GM23338 (cell line): ENCODE data around the gene PCSK5. TPM values are rescaled to one million over a fixed set of nuclear protein-coding genes. Genes with fewer than 3 reads are reported as not detected.
A peak's percentile ranks its signal among the peaks of the same experiment; 100 is the strongest.

Experiments
- ATAC-seq: fragments of 200-7000 bp; cut with Tn5 transposase; 3 replicates; pipeline ENCODE4 v1.9.1; 2020
- DNase-seq: peaks from one replicate; pipeline ENCODE4 v3.0.0-alpha.2; 2015; ENCODE audit warnings: low spot score
- H2AFZ ChIP-seq: fragments of 200-600 bp; sonication (generic); 2 replicates; pipeline ENCODE4 v1.8.0; 2016; ENCODE audit warnings: antibody characterized with exemption, mild to moderate bottlenecking, moderate library complexity
- H3F3A ChIP-seq: fragments of 200-600 bp; sonication (generic); replicated peaks from 2 replicates; pipeline ENCODE4 v1.8.0; 2017; ENCODE audit warnings: antibody characterized with exemption, mixed run types, low read depth
- H3K27ac ChIP-seq: fragments of 200-600 bp; sonication (generic); 2 replicates; pipeline ENCODE4 v1.6.1; 2016; ENCODE audit warnings: low read depth
- H3K27me3 ChIP-seq: fragments of 200-600 bp; sonication (generic); 2 replicates; pipeline ENCODE4 v1.8.0; 2016; ENCODE audit warnings: mild to moderate bottlenecking, mixed run types, moderate library complexity; ENCODE audit not compliant: insufficient read depth
- H3K36me3 ChIP-seq: fragments of 200-600 bp; sonication (generic); 2 replicates; pipeline ENCODE4 v1.8.0; 2016; ENCODE audit warnings: mild to moderate bottlenecking; ENCODE audit not compliant: insufficient read depth
- H3K4me1 ChIP-seq: fragments of 200-600 bp; sonication (generic); 2 replicates; pipeline ENCODE4 v1.8.0; 2016; ENCODE audit warnings: mild to moderate bottlenecking, moderate library complexity; ENCODE audit not compliant: insufficient read depth
- H3K4me2 ChIP-seq: fragments of 200-600 bp; sonication (generic); 2 replicates; pipeline ENCODE4 v1.7.1; 2017; ENCODE audit warnings: mixed run types
- H3K4me3 ChIP-seq: fragments of 200-600 bp; sonication (generic); 2 replicates; pipeline ENCODE4 v1.6.1; 2016; ENCODE audit warnings: mixed run types
- H3K79me2 ChIP-seq: fragments of 200-600 bp; sonication (generic); replicated peaks from 2 replicates; pipeline ENCODE4 v1.8.0; 2017; ENCODE audit warnings: mild to moderate bottlenecking; ENCODE audit not compliant: insufficient read depth
- H3K9me2 ChIP-seq: fragments of 200-600 bp; sonication (generic); 2 replicates; pipeline ENCODE4 v1.8.0; 2017; ENCODE audit not compliant: insufficient read depth
- H4K20me1 ChIP-seq: fragments of 200-600 bp; sonication (generic); replicated peaks from 2 replicates; pipeline ENCODE4 v1.8.0; 2017; ENCODE audit warnings: mild to moderate bottlenecking; ENCODE audit not compliant: insufficient read depth
- H3K27ac Mint-ChIP-seq: 2 replicates; pipeline ENCODE4 v1.8.0; 2020; ENCODE audit warnings: inconsistent platforms, mild to moderate bottlenecking, moderate library complexity, mixed read lengths
- H3K27me3 Mint-ChIP-seq: 3 replicates; pipeline ENCODE4 v1.8.0; 2022; ENCODE audit warnings: low read depth, mild to moderate bottlenecking, moderate library complexity, mixed read lengths, inconsistent platforms; ENCODE audit not compliant: insufficient read depth, poor library complexity
- H3K36me3 Mint-ChIP-seq: 3 replicates; pipeline ENCODE4 v1.8.0; 2021; ENCODE audit warnings: low read depth, mild to moderate bottlenecking, inconsistent platforms, moderate library complexity, mixed read lengths
- H3K4me1 Mint-ChIP-seq: 3 replicates; pipeline ENCODE4 v1.8.0; 2020; ENCODE audit warnings: mild to moderate bottlenecking, inconsistent platforms, mixed read lengths
- H3K4me3 Mint-ChIP-seq: 3 replicates; pipeline ENCODE4 v1.8.0; 2021; ENCODE audit warnings: moderate library complexity, mild to moderate bottlenecking, inconsistent platforms, mixed read lengths
- H3K9me3 Mint-ChIP-seq: 3 replicates; pipeline ENCODE4 v1.8.0; 2020; ENCODE audit warnings: moderate library complexity, mild to moderate bottlenecking, inconsistent platforms, mixed read lengths
- CREB1 ChIP-seq: fragments of 250-450 bp; sonication (Bioruptor Pico); IDR thresholded peaks from 2 replicates; pipeline ENCODE4 v1.5.0; 2020; ENCODE audit warnings: low read depth, mild to moderate bottlenecking, moderate library complexity
- CTCF ChIP-seq, 2 experiments: fragments of 200-600 bp in 1 of 2; sonication (generic) in 1 of 2; conservative IDR thresholded peaks; 2 replicates each; pipeline versions ENCODE4 v1.5.1 to v1.6.1; 2016 to 2017; ENCODE audit warnings: antibody characterized with exemption in 2 of 2, low read depth in 2 of 2, mild to moderate bottlenecking in 2 of 2, moderate library complexity in 1 of 2
- EZH2 ChIP-seq: fragments of 200-600 bp; sonication (generic); IDR thresholded peaks from one replicate; pipeline ENCODE4 v1.8.0; 2017; ENCODE audit warnings: antibody characterized with exemption, mild to moderate bottlenecking, low read depth; ENCODE audit not compliant: unreplicated experiment
- POLR2AphosphoS5 ChIP-seq: IDR thresholded peaks from 2 replicates; pipeline ENCODE4 v1.6.1; 2016; ENCODE audit warnings: antibody characterized with exemption, low read depth
- STAT1 ChIP-seq: IDR thresholded peaks from one replicate; pipeline ENCODE4 v1.6.1; 2016; ENCODE audit warnings: antibody characterized with exemption; ENCODE audit not compliant: unreplicated experiment
- ZNF331 ChIP-seq: fragments of 250-450 bp; sonication (Bioruptor Pico); IDR thresholded peaks from 2 replicates; pipeline ENCODE4 v1.5.0; 2020; ENCODE audit warnings: low read depth, mild to moderate bottlenecking, moderate library complexity
- ZNF462 ChIP-seq: fragments of 250-450 bp; sonication (Bioruptor Pico); IDR thresholded peaks from 2 replicates; pipeline ENCODE4 v1.5.0; 2020; ENCODE audit warnings: mild to moderate bottlenecking, moderate library complexity
- polyA plus RNA-seq: library from polyadenylated mRNA; unstranded; fragments of >200 nt; fragmentation: Nextera tagmentation; extraction: Ambion mirVana; gene quantifications from 2 replicates; pipeline ENCODE4 v1.2.1, GENCODE V29; 2016
- total RNA-seq: library from RNA; depleted of rRNA; stranded (reverse); fragments of >200 nt; shearing (Covaris generic); gene quantifications from 2 replicates; pipeline ENCODE4 v1.2.3, GENCODE V29; 2014
- TF ChIP-seq, protein P1 (sequence below): IDR thresholded peaks from 2 replicates; pipeline ENCODE4 v1.6.1; 2016; ENCODE audit warnings: antibody characterized with exemption

The PCSK5 gene
- total and polyA plus RNA-seq, 2 experiments from 2014 or later, result 12.3 to 34.8 TPM

DNA sequence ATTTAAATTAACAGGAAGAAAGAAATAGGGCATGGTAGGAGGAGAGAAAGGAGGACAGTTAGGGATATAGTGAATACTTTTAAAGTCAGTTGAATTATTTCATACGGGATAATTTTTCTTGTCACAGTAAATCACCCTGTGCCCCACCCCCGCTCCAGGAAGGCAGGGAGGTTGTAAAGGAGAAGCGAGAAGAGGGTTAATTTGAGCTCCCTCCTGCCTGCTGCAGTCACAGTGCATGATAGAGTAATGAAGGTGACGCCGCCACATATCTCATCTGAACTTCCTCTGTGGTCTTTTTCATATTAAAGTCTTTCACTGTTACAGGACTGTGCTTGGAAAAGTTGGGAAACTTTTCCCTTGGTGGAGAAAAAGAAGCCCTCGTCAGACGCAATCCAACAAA is 896 bp upstream of the PCSK5 start:
- 0 out of 2 replicates have a peak, but pooled peaks cover 7% of the 10 kb centered on the region for H4K20me1 ChIP-seq
- H3K4me1 ChIP-seq, result peaks cover 31% of the 10 kb centered on the region
- H3K4me1 Mint-ChIP-seq, result peaks cover 31% of the 10 kb centered on the region
- H2AFZ ChIP-seq, result peak overlapping the region; percentile 97
- H3K36me3 Mint-ChIP-seq, result no peaks in the 10 kb centered on the region
- H3K4me2 ChIP-seq, result peak overlapping the region; percentile 90
- peaks cover 19% of the 10 kb centered on the region; the same call in 1 of the 2 replicates for H3K27me3 ChIP-seq
- H3K27ac ChIP-seq, result no peak overlapping the region
- no peaks in the 10 kb centered on the region for H3K36me3 ChIP-seq
- H3K79me2 ChIP-seq, result peaks cover 36% of the 10 kb centered on the region
- peak overlapping the region; percentile 87 for H3K4me3 Mint-ChIP-seq
- H3K27me3 Mint-ChIP-seq, result peaks cover 27% of the 10 kb centered on the region
- TF ChIP-seq POLR2AphosphoS5 (no peak), ZNF462 (no peak), CTCF (conservative IDR thresholded peaks at IDR 0.05; ENCODE audit: low read depth in 2 of 2) (no peak), CREB1 (CRISPR knock-in tag) (no peak), STAT1 (no peak), EZH2 (no peak), ZNF331 (CRISPR knock-in tag) (no peak)
- TF ChIP-seq, protein P1, sequence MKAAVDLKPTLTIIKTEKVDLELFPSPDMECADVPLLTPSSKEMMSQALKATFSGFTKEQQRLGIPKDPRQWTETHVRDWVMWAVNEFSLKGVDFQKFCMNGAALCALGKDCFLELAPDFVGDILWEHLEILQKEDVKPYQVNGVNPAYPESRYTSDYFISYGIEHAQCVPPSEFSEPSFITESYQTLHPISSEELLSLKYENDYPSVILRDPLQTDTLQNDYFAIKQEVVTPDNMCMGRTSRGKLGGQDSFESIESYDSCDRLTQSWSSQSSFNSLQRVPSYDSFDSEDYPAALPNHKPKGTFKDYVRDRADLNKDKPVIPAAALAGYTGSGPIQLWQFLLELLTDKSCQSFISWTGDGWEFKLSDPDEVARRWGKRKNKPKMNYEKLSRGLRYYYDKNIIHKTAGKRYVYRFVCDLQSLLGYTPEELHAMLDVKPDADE, result no peak
- DNase-seq, result peak; percentile 14
- H3K4me3 ChIP-seq, result peak overlapping the region; percentile 84
- ATAC-seq, result no peak
- no peaks in the 10 kb centered on the region for H3K9me3 Mint-ChIP-seq
- H3F3A ChIP-seq, result no peaks in the 10 kb centered on the region
- H3K27ac Mint-ChIP-seq, result no peak overlapping the region
- H3K9me2 ChIP-seq, result no peaks in the 10 kb centered on the region
